GM12878 (cell line): ENCODE results near the gene NOVA1. TPM values are rescaled to one million over a fixed set of nuclear protein-coding genes. Genes with fewer than 3 reads are reported as not detected.

Experiments used
- ATAC-seq: fragments of 200-7000 bp; cut with Tn5 transposase; 3 replicates; pipeline ENCODE4 v1.9.1; 2020; ENCODE audit warnings: mild to moderate bottlenecking, moderate library complexity
- BruUV-seq: library from RNA; stranded (reverse); fragments of 400-500 nt; replicated peaks from 2 replicates; lab custom pipeline; 2021; lab: Mats Ljungman, UMichigan
- CTCF ChIA-PET: fragments of 300-600 bp; sonication (Branson Sonifier 250); formaldehyde crosslinking; extraction: SDS; loops from one replicate; lab custom pipeline; 2021; ENCODE audit warnings: inconsistent platforms; lab: Yijun Ruan, JAX
- POLR2A ChIA-PET: fragments of 350-600 bp; formaldehyde crosslinking; extraction: SDS; loops from one replicate; lab custom pipeline; 2021; ENCODE audit warnings: inconsistent platforms; lab: Charles Lee
- RAD21 ChIA-PET: fragments of 300-600 bp; sonication (Branson Sonifier 250); formaldehyde crosslinking; loops from one replicate; lab custom pipeline; 2023; ENCODE audit warnings: antibody characterized with exemption; ENCODE audit not compliant: unreplicated experiment; lab: Charles Lee
- SMC1A ChIA-PET: fragments of 300-600 bp; sonication (Branson Sonifier 250); formaldehyde crosslinking; loops from one replicate; lab custom pipeline; 2023; ENCODE audit not compliant: unreplicated experiment, uncharacterized antibody; lab: Charles Lee
- DNase-seq: peaks from one replicate; pipeline ENCODE4 v3.0.0-alpha.2; 2011; ENCODE audit warnings: low read depth, low spot score
- FAIRE-seq: peaks from 3 replicates; lab custom pipeline; 2011; peaks lifted over from hg19 to GRCh38; lab: Jason Lieb, UNC
- H2AFZ ChIP-seq: 2 replicates; pipeline ENCODE4 v1.6.0; 2011; ENCODE audit warnings: low read depth, low read length, control low read depth; ENCODE audit not compliant: control insufficient read depth
- H3K27ac ChIP-seq: 2 replicates; pipeline ENCODE4 v1.5.1; 2011; ENCODE audit warnings: control low read depth; ENCODE audit not compliant: control insufficient read depth, insufficient read depth
- H3K27me3 ChIP-seq, 2 experiments: replicated peaks in 1 of 2; 2 replicates each; pipeline versions ENCODE4 v1.6.0 to v1.6.1; 2011; ENCODE audit warnings: low read length in 1 of 2; ENCODE audit not compliant: control insufficient read depth in 2 of 2, insufficient read depth in 2 of 2
- H3K36me3 ChIP-seq, 2 experiments: 2 replicates each; pipeline ENCODE4 v1.5.1; 2011; ENCODE audit warnings: low read length in 1 of 2; ENCODE audit not compliant: control insufficient read depth in 2 of 2, insufficient read depth in 2 of 2
- H3K4me1 ChIP-seq: 2 replicates; pipeline ENCODE4 v1.6.1; 2011; ENCODE audit warnings: mild to moderate bottlenecking, low read length, moderate library complexity, mixed read lengths; ENCODE audit not compliant: control insufficient read depth, insufficient read depth
- H3K4me2 ChIP-seq: 2 replicates; pipeline ENCODE4 v1.6.0; 2011; ENCODE audit warnings: control low read depth; ENCODE audit not compliant: control insufficient read depth, insufficient read depth
- H3K4me3 ChIP-seq: fragments of 200-600 bp; sonication (generic); 2 replicates; pipeline ENCODE4 v1.5.1; 2016
- H3K79me2 ChIP-seq: 2 replicates; pipeline ENCODE4 v1.6.0; 2011; ENCODE audit warnings: low read length; ENCODE audit not compliant: control insufficient read depth, insufficient read depth
- H3K9ac ChIP-seq: 2 replicates; pipeline ENCODE4 v1.8.0; 2011; ENCODE audit warnings: low read length, control low read depth, mixed read lengths; ENCODE audit not compliant: control insufficient read depth, insufficient read depth
- H3K9me3 ChIP-seq: replicated peaks from 3 replicates; pipeline ENCODE4 v1.5.1; 2011; ENCODE audit warnings: mild to moderate bottlenecking, low read length; ENCODE audit not compliant: control insufficient read depth, insufficient read depth
- H4K20me1 ChIP-seq: 2 replicates; pipeline ENCODE4 v1.6.0; 2011; ENCODE audit not compliant: control insufficient read depth, insufficient read depth
- BACH1 ChIP-seq: fragments of 450-650 bp; IDR thresholded peaks from 2 replicates; pipeline ENCODE4 v1.6.1; 2017; ENCODE audit warnings: mild to moderate bottlenecking, borderline replicate concordance
- CHD4 ChIP-seq: fragments of 200-600 bp; sonication (generic); IDR thresholded peaks from 2 replicates; pipeline ENCODE4 v1.6.1; 2016; ENCODE audit warnings: mild to moderate bottlenecking
- NFIC ChIP-seq: IDR thresholded peaks from 2 replicates; pipeline ENCODE4 v1.6.1; 2012; ENCODE audit warnings: low read depth, mild to moderate bottlenecking, inconsistent platforms, low read length, moderate library complexity
- RB1 ChIP-seq: fragments of 450-650 bp; formaldehyde crosslinking; IDR thresholded peaks from 2 replicates; pipeline ENCODE4 v1.6.1; 2017; ENCODE audit warnings: mild to moderate bottlenecking, borderline replicate concordance
- SIN3A ChIP-seq: IDR thresholded peaks from 2 replicates; pipeline ENCODE4 v1.6.1; 2012; ENCODE audit warnings: low read depth, low read length, improper control_type of control experiment
- SMC3 ChIP-seq: IDR thresholded peaks from 2 replicates; pipeline ENCODE4 v1.6.1; 2011; ENCODE audit warnings: low read length, improper control_type of control experiment, borderline replicate concordance
- whole genome bisulfite sequencing: methylation state at CpG from one replicate; pipeline ENCODE4 v1.1.6; 2016; ENCODE audit warnings: low lambda C conversion rate; ENCODE audit not compliant: insufficient replicate concordance, insufficient coverage; ENCODE audit errors: missing lambda C conversion rate; 5-methylcytosine and 5-hydroxymethylcytosine counted together
- in situ Hi-C: fragments of 300-500 bp; cut with MboI; formaldehyde crosslinking; loops from 9 replicates; pipeline ENCODE4 v1.14.3; 2018; ENCODE audit warnings: mixed read lengths
- intact Hi-C: fragments of 100-400 bp; cut with micrococcal nuclease; formaldehyde crosslinking; loops from one replicate; pipeline ENCODE4 v1.14.2; 2022; ENCODE audit not compliant: unreplicated experiment
- polyA plus RNA-seq, 11 experiments: library from polyadenylated mRNA; depleted of rRNA in 4 of 11; unstranded in 6 of 11; stranded (reverse) in 5 of 11; fragments of >200 nt; fragmentation: Nextera tagmentation in 4 of 11; fragmentation: Illumina TruSeq in 1 of 11; extraction: Ambion mirVana in 4 of 11; extraction: Trizol in 1 of 11; gene quantifications; 1 replicate in 1 of 11; 2 replicates in 10 of 11; pipeline versions ENCODE4 v1.2.1 to v1.2.3, GENCODE V29; 2011 to 2016; ENCODE audit warnings: inconsistent platforms in 2 of 11, missing spikeins in 2 of 11, low read depth in 1 of 11
- total RNA-seq, 4 experiments: library from RNA; depleted of rRNA in 3 of 4; stranded (reverse); fragments of >200 nt in 3 of 4; fragmentation: Illumina TruSeq in 1 of 4; extraction: Trizol in 1 of 4; gene quantifications; 2 replicates each; pipeline versions ENCODE4 v1.2.1 to v1.2.3, GENCODE V29; 2013 to 2021
- TF ChIP-seq, protein P1 (sequence below): IDR thresholded peaks from 2 replicates; pipeline ENCODE4 v1.6.1; 2011; ENCODE audit warnings: borderline replicate concordance, low read depth, mild to moderate bottlenecking, moderate library complexity, low read length; ENCODE audit not compliant: insufficient read depth, poor library complexity, severe bottlenecking
- TF ChIP-seq, protein P2 (sequence below): fragments of 450-650 bp; IDR thresholded peaks from 2 replicates; pipeline ENCODE4 v1.6.1; 2017; ENCODE audit warnings: mild to moderate bottlenecking, moderate library complexity
- TF ChIP-seq, protein P3 (sequence below): fragments of 450-650 bp; IDR thresholded peaks from 2 replicates; pipeline ENCODE4 v1.6.1; 2018; ENCODE audit warnings: borderline replicate concordance, mild to moderate bottlenecking; ENCODE audit not compliant: partially characterized antibody

Gene NOVA1
- total and polyA plus RNA-seq, 10 of the 15 experiments (the other 5 are each of a cell fraction or from before 2014, with no cell fraction given): 0.05 to 0.41 TPM; not detected in 8

DNA sequence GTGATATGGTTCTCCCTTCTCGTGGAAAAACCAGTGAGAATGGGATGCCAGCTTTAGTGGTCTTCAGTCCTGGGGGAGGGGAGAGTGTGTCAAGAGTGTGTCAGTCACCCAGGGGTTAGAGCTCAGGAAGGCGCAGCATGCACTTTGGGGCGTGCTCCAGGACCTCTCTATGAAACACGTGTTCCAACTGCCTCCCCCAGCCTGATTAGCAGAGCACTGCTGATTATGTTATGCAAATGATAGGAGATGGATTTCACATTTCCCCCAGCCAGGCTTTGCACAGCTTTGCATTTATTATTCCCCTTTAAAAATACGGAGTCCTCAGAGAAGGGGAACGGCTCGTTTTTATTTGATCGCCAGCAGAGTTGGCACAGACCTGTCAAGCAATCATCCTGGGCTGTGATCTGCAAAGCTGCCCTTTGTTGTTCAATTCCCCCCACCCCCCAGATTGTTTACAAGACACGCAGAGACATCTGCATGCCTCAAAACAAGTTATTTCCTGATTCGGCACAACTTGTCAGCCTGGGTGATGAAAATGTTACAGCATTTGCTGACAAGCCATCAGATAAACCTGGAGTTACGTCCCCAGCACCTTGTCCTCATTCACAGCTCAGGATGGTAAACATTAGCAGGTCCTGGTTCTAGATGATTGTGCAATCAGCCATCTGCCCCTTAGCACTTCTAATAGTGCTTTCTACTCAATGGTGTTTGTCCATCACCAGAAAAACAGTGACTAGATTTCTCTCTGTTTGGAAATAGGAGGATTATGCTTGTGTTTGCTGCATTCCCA is 196.5 kb downstream of the NOVA1 start (continued):
- no peak for TF ChIP-seq RB1

DNA sequence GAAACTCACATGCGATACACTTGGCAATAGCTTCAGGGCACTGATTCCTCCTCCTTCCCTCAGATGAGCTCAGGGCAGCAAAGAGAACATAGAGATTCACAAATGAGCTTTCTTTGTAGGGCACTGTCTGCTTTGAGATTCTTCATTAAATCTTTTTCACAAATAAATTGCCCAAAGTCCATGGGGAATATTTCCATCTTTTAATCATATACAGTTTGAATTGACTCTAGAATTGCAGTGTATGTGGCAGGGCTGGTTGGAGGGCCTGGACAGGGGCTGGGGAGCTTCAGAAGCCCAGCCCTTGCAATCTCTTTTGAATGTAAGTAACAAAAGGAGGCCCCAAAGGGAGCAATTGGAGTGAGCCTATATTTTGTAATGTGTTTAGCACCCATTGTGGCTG is 197.5 kb downstream of the NOVA1 start:
- in situ Hi-C loops: no loop called here
- DNase-seq: no peak
- Histone ChIP-seq H3K4me3 (no peak overlapping the region), H4K20me1 (no peaks in the 10 kb centered on the region), H3K9ac (no peak overlapping the region), H3K4me1 (no peaks in the 10 kb centered on the region), H3K27me3 (no peaks in the 10 kb centered on the region), H3K36me3 (no peaks in the 10 kb centered on the region), H3K9me3 (no peaks in the 10 kb centered on the region), H2AFZ (no peak overlapping the region), H3K4me2 (no peak overlapping the region), H3K79me2 (no peaks in the 10 kb centered on the region), H3K27ac (no peak overlapping the region)
- CTCF ChIA-PET: no interaction called here
- no TSS peak for BruUV-seq
- intact Hi-C loops: no loop called here
- FAIRE-seq: no peak
- TF ChIP-seq SIN3A (no peak), CHD4 (no peak), SMC3 (no peak), NFIC (no peak), BACH1 (no peak)
- TF ChIP-seq, protein P1, sequence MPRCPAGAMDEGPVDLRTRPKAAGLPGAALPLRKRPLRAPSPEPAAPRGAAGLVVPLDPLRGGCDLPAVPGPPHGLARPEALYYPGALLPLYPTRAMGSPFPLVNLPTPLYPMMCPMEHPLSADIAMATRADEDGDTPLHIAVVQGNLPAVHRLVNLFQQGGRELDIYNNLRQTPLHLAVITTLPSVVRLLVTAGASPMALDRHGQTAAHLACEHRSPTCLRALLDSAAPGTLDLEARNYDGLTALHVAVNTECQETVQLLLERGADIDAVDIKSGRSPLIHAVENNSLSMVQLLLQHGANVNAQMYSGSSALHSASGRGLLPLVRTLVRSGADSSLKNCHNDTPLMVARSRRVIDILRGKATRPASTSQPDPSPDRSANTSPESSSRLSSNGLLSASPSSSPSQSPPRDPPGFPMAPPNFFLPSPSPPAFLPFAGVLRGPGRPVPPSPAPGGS: no peak
- TF ChIP-seq, protein P2, sequence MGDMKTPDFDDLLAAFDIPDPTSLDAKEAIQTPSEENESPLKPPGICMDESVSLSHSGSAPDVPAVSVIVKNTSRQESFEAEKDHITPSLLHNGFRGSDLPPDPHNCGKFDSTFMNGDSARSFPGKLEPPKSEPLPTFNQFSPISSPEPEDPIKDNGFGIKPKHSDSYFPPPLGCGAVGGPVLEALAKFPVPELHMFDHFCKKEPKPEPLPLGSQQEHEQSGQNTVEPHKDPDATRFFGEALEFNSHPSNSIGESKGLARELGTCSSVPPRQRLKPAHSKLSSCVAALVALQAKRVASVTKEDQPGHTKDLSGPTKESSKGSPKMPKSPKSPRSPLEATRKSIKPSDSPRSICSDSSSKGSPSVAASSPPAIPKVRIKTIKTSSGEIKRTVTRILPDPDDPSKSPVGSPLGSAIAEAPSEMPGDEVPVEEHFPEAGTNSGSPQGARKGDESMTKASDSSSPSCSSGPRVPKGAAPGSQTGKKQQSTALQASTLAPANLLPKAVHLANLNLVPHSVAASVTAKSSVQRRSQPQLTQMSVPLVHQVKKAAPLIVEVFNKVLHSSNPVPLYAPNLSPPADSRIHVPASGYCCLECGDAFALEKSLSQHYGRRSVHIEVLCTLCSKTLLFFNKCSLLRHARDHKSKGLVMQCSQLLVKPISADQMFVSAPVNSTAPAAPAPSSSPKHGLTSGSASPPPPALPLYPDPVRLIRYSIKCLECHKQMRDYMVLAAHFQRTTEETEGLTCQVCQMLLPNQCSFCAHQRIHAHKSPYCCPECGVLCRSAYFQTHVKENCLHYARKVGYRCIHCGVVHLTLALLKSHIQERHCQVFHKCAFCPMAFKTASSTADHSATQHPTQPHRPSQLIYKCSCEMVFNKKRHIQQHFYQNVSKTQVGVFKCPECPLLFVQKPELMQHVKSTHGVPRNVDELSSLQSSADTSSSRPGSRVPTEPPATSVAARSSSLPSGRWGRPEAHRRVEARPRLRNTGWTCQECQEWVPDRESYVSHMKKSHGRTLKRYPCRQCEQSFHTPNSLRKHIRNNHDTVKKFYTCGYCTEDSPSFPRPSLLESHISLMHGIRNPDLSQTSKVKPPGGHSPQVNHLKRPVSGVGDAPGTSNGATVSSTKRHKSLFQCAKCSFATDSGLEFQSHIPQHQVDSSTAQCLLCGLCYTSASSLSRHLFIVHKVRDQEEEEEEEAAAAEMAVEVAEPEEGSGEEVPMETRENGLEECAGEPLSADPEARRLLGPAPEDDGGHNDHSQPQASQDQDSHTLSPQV: no peak
- TF ChIP-seq, protein P3, sequence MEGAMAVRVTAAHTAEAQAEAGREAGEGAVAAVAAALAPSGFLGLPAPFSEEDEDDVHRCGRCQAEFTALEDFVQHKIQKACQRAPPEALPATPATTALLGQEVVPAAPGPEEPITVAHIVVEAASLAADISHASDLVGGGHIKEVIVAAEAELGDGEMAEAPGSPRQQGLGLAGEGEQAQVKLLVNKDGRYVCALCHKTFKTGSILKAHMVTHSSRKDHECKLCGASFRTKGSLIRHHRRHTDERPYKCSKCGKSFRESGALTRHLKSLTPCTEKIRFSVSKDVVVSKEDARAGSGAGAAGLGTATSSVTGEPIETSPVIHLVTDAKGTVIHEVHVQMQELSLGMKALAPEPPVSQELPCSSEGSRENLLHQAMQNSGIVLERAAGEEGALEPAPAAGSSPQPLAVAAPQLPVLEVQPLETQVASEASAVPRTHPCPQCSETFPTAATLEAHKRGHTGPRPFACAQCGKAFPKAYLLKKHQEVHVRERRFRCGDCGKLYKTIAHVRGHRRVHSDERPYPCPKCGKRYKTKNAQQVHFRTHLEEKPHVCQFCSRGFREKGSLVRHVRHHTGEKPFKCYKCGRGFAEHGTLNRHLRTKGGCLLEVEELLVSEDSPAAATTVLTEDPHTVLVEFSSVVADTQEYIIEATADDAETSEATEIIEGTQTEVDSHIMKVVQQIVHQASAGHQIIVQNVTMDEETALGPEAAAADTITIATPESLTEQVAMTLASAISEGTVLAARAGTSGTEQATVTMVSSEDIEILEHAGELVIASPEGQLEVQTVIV: no peak
- RAD21 ChIA-PET: no interaction called here
- 43% methylated on average over 1 of the region's 1 CpG for WGBS
- POLR2A ChIA-PET: no interaction called here
- ATAC-seq: no peak
- SMC1A ChIA-PET: no interaction called here
